ENCODE data around the gene TNIK.

DNA sequence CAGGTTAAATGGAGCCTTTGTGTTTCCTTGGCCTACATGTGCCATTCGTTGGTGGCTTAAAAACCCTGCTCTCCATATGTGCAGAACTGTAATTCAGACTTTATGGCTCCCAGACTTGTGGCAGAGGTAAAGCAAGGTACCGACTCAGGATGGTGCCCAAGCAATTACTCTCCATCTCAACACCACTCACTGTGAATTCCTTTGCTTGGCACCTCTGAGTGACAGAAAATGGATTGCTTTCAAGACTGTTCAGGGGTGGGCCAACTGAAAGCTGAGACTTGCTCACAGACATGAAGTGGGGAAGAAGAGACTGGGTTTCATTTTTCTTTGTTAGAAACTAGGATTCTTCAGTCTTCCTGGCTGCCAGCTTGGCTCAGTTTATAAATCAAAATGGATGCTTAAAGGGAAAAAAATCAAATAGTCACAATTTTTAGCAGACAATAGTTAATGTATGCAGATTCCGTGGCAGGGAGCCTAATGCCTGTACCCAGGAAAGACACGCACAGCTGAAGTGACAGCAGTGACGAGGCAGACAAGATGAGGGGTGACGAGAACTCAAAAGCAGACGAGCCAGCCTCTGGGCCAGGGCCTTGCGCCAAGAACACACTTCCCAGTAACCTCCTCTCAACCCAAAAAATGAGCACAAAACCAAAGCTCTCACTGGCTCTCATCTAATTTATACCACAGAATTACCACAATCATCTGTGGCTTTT lies 225.8 kb downstream of the TNIK start:
- TF ChIP-seq, protein P1, sequence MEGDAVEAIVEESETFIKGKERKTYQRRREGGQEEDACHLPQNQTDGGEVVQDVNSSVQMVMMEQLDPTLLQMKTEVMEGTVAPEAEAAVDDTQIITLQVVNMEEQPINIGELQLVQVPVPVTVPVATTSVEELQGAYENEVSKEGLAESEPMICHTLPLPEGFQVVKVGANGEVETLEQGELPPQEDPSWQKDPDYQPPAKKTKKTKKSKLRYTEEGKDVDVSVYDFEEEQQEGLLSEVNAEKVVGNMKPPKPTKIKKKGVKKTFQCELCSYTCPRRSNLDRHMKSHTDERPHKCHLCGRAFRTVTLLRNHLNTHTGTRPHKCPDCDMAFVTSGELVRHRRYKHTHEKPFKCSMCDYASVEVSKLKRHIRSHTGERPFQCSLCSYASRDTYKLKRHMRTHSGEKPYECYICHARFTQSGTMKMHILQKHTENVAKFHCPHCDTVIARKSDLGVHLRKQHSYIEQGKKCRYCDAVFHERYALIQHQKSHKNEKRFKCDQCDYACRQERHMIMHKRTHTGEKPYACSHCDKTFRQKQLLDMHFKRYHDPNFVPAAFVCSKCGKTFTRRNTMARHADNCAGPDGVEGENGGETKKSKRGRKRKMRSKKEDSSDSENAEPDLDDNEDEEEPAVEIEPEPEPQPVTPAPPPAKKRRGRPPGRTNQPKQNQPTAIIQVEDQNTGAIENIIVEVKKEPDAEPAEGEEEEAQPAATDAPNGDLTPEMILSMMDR (IDR thresholded peaks at IDR 0.05): no peak
- TF ChIP-seq POLR2A (IDR thresholded peaks at IDR 0.05): no peak

Data from prostate gland (tissue), 2 donors.